Neural cell (in vitro differentiated cells): ENCODE results near the gene GALR2.

Source experiments
- CTCF ChIP-seq: fragments of 450-650 bp; IDR thresholded peaks from 2 replicates; pipeline ENCODE4 v1.5.1; 2014; ENCODE audit warnings: antibody characterized with exemption, mild to moderate bottlenecking, moderate library complexity; ENCODE audit not compliant: poor library complexity, severe bottlenecking
- EP300 ChIP-seq: fragments of 450-650 bp; conservative IDR thresholded peaks from 2 replicates; pipeline ENCODE4 v1.6.1; 2014; ENCODE audit warnings: antibody characterized with exemption, mild to moderate bottlenecking, moderate library complexity; ENCODE audit not compliant: poor library complexity, severe bottlenecking
- EZH2 ChIP-seq: fragments of 200-600, 300-800 bp; shearing (Covaris generic), sonication (generic); IDR thresholded peaks from 2 replicates; pipeline ENCODE4 v1.6.1; 2014; ENCODE audit warnings: antibody characterized with exemption, low read length, borderline replicate concordance, mild to moderate bottlenecking; ENCODE audit not compliant: insufficient read depth, poor library complexity, severe bottlenecking
- MXI1 ChIP-seq: fragments of 450-650 bp; conservative IDR thresholded peaks from 2 replicates; pipeline ENCODE4 v1.6.1; 2014; ENCODE audit warnings: antibody characterized with exemption, mild to moderate bottlenecking; ENCODE audit not compliant: poor library complexity, severe bottlenecking
- POLR2AphosphoS5 ChIP-seq: IDR thresholded peaks from 2 replicates; pipeline ENCODE4 v1.6.1; 2012
- RAD21 ChIP-seq: fragments of 450-650 bp; conservative IDR thresholded peaks from 2 replicates; pipeline ENCODE4 v1.6.1; 2014; ENCODE audit warnings: antibody characterized with exemption, mild to moderate bottlenecking, moderate library complexity
- REST ChIP-seq: IDR thresholded peaks from 2 replicates; pipeline ENCODE4 v1.6.1; 2012; ENCODE audit warnings: borderline replicate concordance
- SMC3 ChIP-seq: fragments of 450-650 bp; conservative IDR thresholded peaks from 2 replicates; pipeline ENCODE4 v1.6.1; 2014; ENCODE audit warnings: antibody characterized with exemption, mild to moderate bottlenecking, moderate library complexity; ENCODE audit not compliant: poor library complexity
- TAF1 ChIP-seq: IDR thresholded peaks from 2 replicates; pipeline ENCODE4 v1.6.1; 2012; ENCODE audit warnings: low read depth

DNA sequence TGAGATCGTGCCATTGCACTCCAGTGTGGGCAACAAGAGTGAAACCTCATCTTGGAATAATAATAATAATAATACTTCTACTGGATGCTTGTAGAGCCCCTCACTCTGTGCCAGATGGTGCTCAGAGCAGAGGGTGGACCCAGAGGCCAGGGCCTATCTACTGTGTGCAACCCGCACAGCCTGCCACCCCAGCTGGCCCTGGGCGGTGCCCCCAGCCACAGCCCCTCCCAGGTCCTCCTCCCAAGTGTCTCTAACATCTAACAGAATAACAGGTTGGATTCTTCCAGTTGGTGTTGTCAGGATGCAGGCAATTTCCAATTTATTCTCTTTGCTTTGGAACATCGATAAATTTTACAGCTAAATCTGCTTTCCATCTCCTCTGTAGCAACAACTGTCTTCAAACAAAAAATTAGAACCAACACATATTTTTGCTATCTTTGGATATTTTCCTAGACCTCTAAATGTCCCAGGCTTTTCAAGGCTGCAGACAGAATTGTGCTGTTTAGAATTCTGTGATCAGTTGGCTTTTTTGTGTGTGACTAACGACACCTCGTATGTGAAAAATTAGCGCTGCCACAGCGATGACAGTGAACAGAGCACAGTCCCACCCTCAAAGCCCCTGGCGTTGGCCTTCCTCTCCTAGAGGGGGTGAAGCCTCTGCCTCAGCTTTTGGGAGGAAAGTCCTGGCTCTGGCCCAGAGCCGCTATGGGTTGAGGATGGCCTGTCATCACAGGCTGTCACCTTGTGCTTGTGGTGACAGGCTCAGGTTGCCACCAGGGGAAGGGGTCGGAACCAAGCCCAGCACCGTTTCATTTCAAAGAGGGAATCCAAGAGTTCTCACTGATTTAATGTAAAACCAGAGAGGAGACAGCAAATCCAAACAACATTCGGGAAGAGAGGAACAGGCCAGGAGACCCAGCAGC is 39.9 kb upstream of the GALR2 start:
- TF ChIP-seq CTCF = no peak
- no peak for TF ChIP-seq EZH2
- TF ChIP-seq POLR2AphosphoS5 = no peak
- no peak for TF ChIP-seq SMC3
- no peak for TF ChIP-seq RAD21
- no peak for TF ChIP-seq TAF1
- no peak for TF ChIP-seq MXI1
- no peak for TF ChIP-seq EP300
- no peak for TF ChIP-seq REST
